Esophagus squamous epithelium (tissue), 4 donors: ENCODE measurements around the gene MAP6D1.

ENCODE experiments used
- CTCF ChIP-seq, 6 experiments: fragments of 450-650 bp in 4 of 6; fragments of 200-600 bp in 2 of 6; sonication (generic) in 2 of 6; IDR thresholded peaks; one replicate each; pipeline ENCODE4 v1.5.1; 2016 to 2019; ENCODE audit warnings: antibody characterized with exemption in 6 of 6, mild to moderate bottlenecking in 4 of 6, moderate library complexity in 4 of 6
- POLR2A ChIP-seq, 4 donors: fragments of 450-650 bp; IDR thresholded peaks; one replicate each; pipeline ENCODE4 v1.6.1; 2017; ENCODE audit warnings: antibody characterized with exemption in 4 of 4, mild to moderate bottlenecking in 4 of 4, moderate library complexity in 3 of 4

- no peak for TF ChIP-seq POLR2A (IDR thresholded peaks at IDR 0.05)
- TF ChIP-seq CTCF (IDR thresholded peaks at IDR 0.05): no peak
These were observed 48.3 kb downstream of the MAP6D1 start for GRCh38 chr3:183777016-183777618.
